Endothelial cell of umbilical vein (primary cell): Measurements from ENCODE around the gene CDK9. TPM values are rescaled to one million over a fixed set of nuclear protein-coding genes. Genes with fewer than 3 reads are reported as not detected.

Source experiments
- BruUV-seq: library from RNA; stranded (reverse); fragments of 400-500 nt; replicated peaks from 2 replicates; lab custom pipeline; 2021; lab: Mats Ljungman, UMichigan
- CTCF ChIA-PET: fragments of 300-600, 350-600 bp; sonication (Branson Sonifier 250); formaldehyde crosslinking; loops from one replicate; lab custom pipeline; 2021; ENCODE audit warnings: antibody characterized with exemption, inconsistent platforms; lab: Charles Lee
- POLR2A ChIA-PET: fragments of 300-600, 350-600 bp; sonication (Branson Sonifier 250); formaldehyde crosslinking; loops from one replicate; lab custom pipeline; 2021; ENCODE audit warnings: antibody characterized with exemption, inconsistent platforms; lab: Charles Lee
- DNase-seq: peaks from one replicate; pipeline ENCODE4 v3.0.0-alpha.2; 2011; ENCODE audit warnings: low read depth, low spot score
- FAIRE-seq: peaks from 2 replicates; lab custom pipeline; 2011; peaks lifted over from hg19 to GRCh38; lab: Jason Lieb, UNC
- H2AFZ ChIP-seq: 2 replicates; pipeline ENCODE4 v1.6.0; 2012; ENCODE audit warnings: low read depth, low read length, control low read depth, inconsistent platforms
- H3K27ac ChIP-seq: 2 replicates; pipeline ENCODE4 v1.5.1; 2011; ENCODE audit warnings: low read depth, mild to moderate bottlenecking, control low read depth, low read length, moderate library complexity; ENCODE audit not compliant: insufficient read depth
- H3K27me3 ChIP-seq, 2 experiments: 2 replicates each; pipeline versions ENCODE4 v1.6.0 to v1.6.1; 2011; ENCODE audit warnings: low read length in 2 of 2, mixed read lengths in 1 of 2; ENCODE audit not compliant: control insufficient read depth in 2 of 2, insufficient read depth in 2 of 2
- H3K36me3 ChIP-seq, 2 experiments: 2 replicates in 1 of 2; 3 replicates in 1 of 2; pipeline ENCODE4 v1.5.1; 2011; ENCODE audit warnings: low read length in 2 of 2, mild to moderate bottlenecking in 1 of 2, moderate library complexity in 1 of 2; ENCODE audit not compliant: control insufficient read depth in 2 of 2, insufficient read depth in 2 of 2; ENCODE audit errors: extremely low read depth in 1 of 2
- H3K4me1 ChIP-seq: 3 replicates; pipeline ENCODE4 v1.5.1; 2011; ENCODE audit warnings: mild to moderate bottlenecking, low read length; ENCODE audit not compliant: control insufficient read depth, insufficient read depth; ENCODE audit errors: extremely low read depth
- H3K4me2 ChIP-seq: 2 replicates; pipeline ENCODE4 v1.6.1; 2011; ENCODE audit warnings: low read length, control low read depth, mixed read lengths; ENCODE audit not compliant: insufficient read depth
- H3K4me3 ChIP-seq, 3 experiments: fragments of 200-600 bp in 1 of 3; sonication (generic), shearing (Covaris generic) in 1 of 3; replicated peaks in 1 of 3; 2 replicates each; pipeline ENCODE4 v1.5.1; 2011 to 2016; ENCODE audit warnings: control low read depth in 3 of 3, low read length in 3 of 3, mild to moderate bottlenecking in 2 of 3, inconsistent platforms in 1 of 3, low read depth in 1 of 3, moderate library complexity in 1 of 3; ENCODE audit not compliant: insufficient read depth in 1 of 3
- H3K79me2 ChIP-seq: 2 replicates; pipeline ENCODE4 v1.6.0; 2012; ENCODE audit warnings: low read length, inconsistent platforms; ENCODE audit not compliant: control insufficient read depth, insufficient read depth
- H3K9ac ChIP-seq: replicated peaks from 2 replicates; pipeline ENCODE3; 2011; ENCODE audit warnings: low read length, control low read depth; ENCODE audit not compliant: insufficient read depth; ENCODE audit errors: extremely low read depth
- H3K9me1 ChIP-seq: replicated peaks from 3 replicates; pipeline ENCODE4 v1.6.0; 2011; ENCODE audit warnings: mild to moderate bottlenecking, low read length; ENCODE audit not compliant: control insufficient read depth, insufficient read depth; ENCODE audit errors: extremely low read depth
- H3K9me3 ChIP-seq: replicated peaks from 2 replicates; pipeline ENCODE4 v1.5.1; 2012; ENCODE audit warnings: low read length, inconsistent platforms; ENCODE audit not compliant: control insufficient read depth, insufficient read depth
- H4K20me1 ChIP-seq: replicated peaks from 2 replicates; pipeline ENCODE3; 2011; ENCODE audit warnings: mild to moderate bottlenecking, low read length; ENCODE audit not compliant: control insufficient read depth, insufficient read depth; ENCODE audit errors: extremely low read depth
- EZH2 ChIP-seq: IDR thresholded peaks from 2 replicates; pipeline ENCODE4 v1.6.1; 2012; ENCODE audit warnings: borderline replicate concordance, low read depth, mild to moderate bottlenecking, moderate library complexity, low read length, inconsistent platforms; ENCODE audit not compliant: severe bottlenecking
- FOS ChIP-seq: IDR thresholded peaks from 2 replicates; pipeline ENCODE4 v1.6.1; 2011; ENCODE audit warnings: mild to moderate bottlenecking, low read length, moderate library complexity, borderline replicate concordance; ENCODE audit not compliant: insufficient read depth
- GATA2 ChIP-seq: IDR thresholded peaks from 2 replicates; pipeline ENCODE4 v1.7.0; 2011; ENCODE audit warnings: low read depth, mild to moderate bottlenecking, moderate library complexity, mixed read lengths, low read length; ENCODE audit not compliant: insufficient read length, insufficient read depth
- JUN ChIP-seq: IDR thresholded peaks from 2 replicates; pipeline ENCODE4 v1.6.1; 2011; ENCODE audit warnings: borderline replicate concordance, low read depth; ENCODE audit not compliant: insufficient read length, insufficient read depth
- MAX ChIP-seq: IDR thresholded peaks from 2 replicates; pipeline ENCODE4 v1.6.1; 2011; ENCODE audit not compliant: insufficient read depth, insufficient read length
- MYC ChIP-seq: IDR thresholded peaks from one replicate; pipeline ENCODE4 v1.6.1; 2011; ENCODE audit warnings: mild to moderate bottlenecking, low read depth, low read length
- POLR2A ChIP-seq: IDR thresholded peaks from 2 replicates; pipeline ENCODE4 v1.6.1; 2012; ENCODE audit warnings: low read depth, mild to moderate bottlenecking, control low read depth, low read length
- POLR2AphosphoS5 ChIP-seq: IDR thresholded peaks from 2 replicates; pipeline ENCODE4 v1.6.1; 2012; ENCODE audit warnings: low read depth, mild to moderate bottlenecking, control low read depth, low read length, moderate library complexity; ENCODE audit not compliant: insufficient read depth
- dilution Hi-C: fragments of 300-500 bp; cut with MboI; formaldehyde crosslinking; loops from one replicate; pipeline ENCODE4 v1.15.0; 2019; ENCODE audit warnings: low sequenced_read_pairs; ENCODE audit not compliant: extremely low pct_ligation_motif_present
- intact Hi-C: fragments of 100-400 bp; cut with micrococcal nuclease; formaldehyde crosslinking; loops from one replicate; pipeline ENCODE4 v1.10.0; 2022
- polyA plus RNA-seq, 4 experiments: library from polyadenylated mRNA; depleted of rRNA in 3 of 4; stranded (reverse) in 3 of 4; unstranded in 1 of 4; fragments of >200 nt; gene quantifications; 2 replicates each; pipeline versions ENCODE4 v1.2.1 to v1.2.3, GENCODE V29; 2011 to 2012; ENCODE audit warnings: missing spikeins in 1 of 4
- total RNA-seq: library from RNA; stranded (reverse); gene quantifications from 2 replicates; pipeline ENCODE4 v1.2.3, GENCODE V29; 2021
- TF ChIP-seq, protein P1 (sequence below), 2 donors: IDR thresholded peaks; 1 replicate in 1 of 2; 2 replicates in 1 of 2; pipeline ENCODE4 v1.5.1; 2011; ENCODE audit warnings: low read length in 2 of 2, mild to moderate bottlenecking in 2 of 2, moderate library complexity in 2 of 2, control low read depth in 1 of 2, inconsistent platforms in 1 of 2, low read depth in 1 of 2; ENCODE audit not compliant: insufficient read depth in 1 of 2; ENCODE audit errors: extremely low read depth in 1 of 2

Gene CDK9
- total and polyA plus RNA-seq, 2 donors (not counting 3 experiments of a cell fraction or from before 2014, with no cell fraction given): 92.2 to 124 TPM

DNA sequence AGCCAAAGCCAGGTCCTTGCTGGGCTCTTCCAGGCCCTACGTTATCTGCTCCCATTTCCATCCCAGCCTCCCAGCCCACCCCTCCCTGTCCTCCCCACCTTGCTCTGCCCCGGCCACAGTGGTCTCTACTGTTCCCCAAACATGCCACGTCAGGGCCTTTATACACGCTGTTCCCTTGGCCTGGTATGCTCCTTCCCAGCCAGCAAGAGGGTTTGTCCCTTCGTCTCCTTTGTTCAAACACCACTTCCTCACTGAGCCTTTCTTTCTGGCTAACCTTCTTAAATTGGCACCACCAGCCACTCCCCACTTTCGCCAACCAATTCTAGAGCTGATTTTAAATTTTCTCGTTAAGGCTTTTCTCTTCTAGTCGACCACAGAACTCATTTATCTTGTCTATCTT, 17.1 kb upstream of the CDK9 start:
- CTCF ChIA-PET: interaction anchor here (1.5 to 11.3 kb wide), 3 partner anchors 13 to 34 kb away, joined by 3 to 167 read pairs (median 30); partner anchors contain the start of genes CDK9, SH2D3C and TOR2A
- Histone ChIP-seq H4K20me1 (no peaks in the 10 kb centered on the region), H3K36me3 (peaks cover 9 to 12% of the 10 kb centered on the region in 2 experiments), H3K27me3 (no peaks in the 10 kb centered on the region), H3K79me2 (peaks cover 54% of the 10 kb centered on the region), H3K4me2 (peak overlapping the region; percentile 32), H3K9ac (peak overlapping the region; percentile 91), H3K4me3 (peak overlapping the region in 2 of 3 experiments; percentile 26 to 65), H3K27ac (peak overlapping the region; percentile 96), H3K9me3 (no peaks in the 10 kb centered on the region), H2AFZ (no peak overlapping the region), H3K4me1 (peaks cover 58% of the 10 kb centered on the region), H3K9me1 (no peaks in the 10 kb centered on the region)
- POLR2A ChIA-PET: no interaction called here
- TF ChIP-seq GATA2: no peak
- TF ChIP-seq EZH2: no peak
- no peak for TF ChIP-seq JUN
- TF ChIP-seq MYC: no peak
- TF ChIP-seq, protein P1, sequence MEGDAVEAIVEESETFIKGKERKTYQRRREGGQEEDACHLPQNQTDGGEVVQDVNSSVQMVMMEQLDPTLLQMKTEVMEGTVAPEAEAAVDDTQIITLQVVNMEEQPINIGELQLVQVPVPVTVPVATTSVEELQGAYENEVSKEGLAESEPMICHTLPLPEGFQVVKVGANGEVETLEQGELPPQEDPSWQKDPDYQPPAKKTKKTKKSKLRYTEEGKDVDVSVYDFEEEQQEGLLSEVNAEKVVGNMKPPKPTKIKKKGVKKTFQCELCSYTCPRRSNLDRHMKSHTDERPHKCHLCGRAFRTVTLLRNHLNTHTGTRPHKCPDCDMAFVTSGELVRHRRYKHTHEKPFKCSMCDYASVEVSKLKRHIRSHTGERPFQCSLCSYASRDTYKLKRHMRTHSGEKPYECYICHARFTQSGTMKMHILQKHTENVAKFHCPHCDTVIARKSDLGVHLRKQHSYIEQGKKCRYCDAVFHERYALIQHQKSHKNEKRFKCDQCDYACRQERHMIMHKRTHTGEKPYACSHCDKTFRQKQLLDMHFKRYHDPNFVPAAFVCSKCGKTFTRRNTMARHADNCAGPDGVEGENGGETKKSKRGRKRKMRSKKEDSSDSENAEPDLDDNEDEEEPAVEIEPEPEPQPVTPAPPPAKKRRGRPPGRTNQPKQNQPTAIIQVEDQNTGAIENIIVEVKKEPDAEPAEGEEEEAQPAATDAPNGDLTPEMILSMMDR (IDR thresholded peaks at IDR 0.05; ENCODE audit: extremely low read depth in 1 of 2, insufficient read depth in 1 of 2, low read depth in 1 of 2, low read length in 2 of 2): no peak
- TF ChIP-seq POLR2AphosphoS5: peak; percentile 53
- TF ChIP-seq FOS: no peak
- no peak for TF ChIP-seq MAX
- TF ChIP-seq POLR2A: peak; percentile 51
- no TSS peak for BruUV-seq
- dilution Hi-C loops (no loop called here), intact Hi-C loops (no loop called here)
- FAIRE-seq (no peak), DNase-seq (peak; percentile 66)
